Gastroesophageal sphincter (tissue), 3 donors: ENCODE measurements around the gene HAUS8.

Experiments
- CTCF ChIP-seq, 4 experiments: fragments of 200-600 bp in 2 of 4; fragments of 450-650 bp in 2 of 4; sonication (generic) in 1 of 4; IDR thresholded peaks; one replicate each; pipeline ENCODE4 v1.5.1; 2017 to 2019; ENCODE audit warnings: antibody characterized with exemption in 4 of 4, mild to moderate bottlenecking in 2 of 4, moderate library complexity in 2 of 4
- EP300 ChIP-seq: sonication (generic); formaldehyde crosslinking; IDR thresholded peaks from one replicate; pipeline ENCODE4 v1.6.1; 2017; ENCODE audit warnings: antibody characterized with exemption, mild to moderate bottlenecking
- POLR2A ChIP-seq, 2 donors: fragments of 450-650 bp; IDR thresholded peaks; one replicate each; pipeline ENCODE4 v1.6.1; 2017; ENCODE audit warnings: antibody characterized with exemption in 2 of 2, mild to moderate bottlenecking in 2 of 2, moderate library complexity in 1 of 2
- POLR2AphosphoS5 ChIP-seq: sonication (generic); formaldehyde crosslinking; IDR thresholded peaks from one replicate; pipeline ENCODE4 v1.6.1; 2017; ENCODE audit warnings: antibody characterized with exemption

DNA sequence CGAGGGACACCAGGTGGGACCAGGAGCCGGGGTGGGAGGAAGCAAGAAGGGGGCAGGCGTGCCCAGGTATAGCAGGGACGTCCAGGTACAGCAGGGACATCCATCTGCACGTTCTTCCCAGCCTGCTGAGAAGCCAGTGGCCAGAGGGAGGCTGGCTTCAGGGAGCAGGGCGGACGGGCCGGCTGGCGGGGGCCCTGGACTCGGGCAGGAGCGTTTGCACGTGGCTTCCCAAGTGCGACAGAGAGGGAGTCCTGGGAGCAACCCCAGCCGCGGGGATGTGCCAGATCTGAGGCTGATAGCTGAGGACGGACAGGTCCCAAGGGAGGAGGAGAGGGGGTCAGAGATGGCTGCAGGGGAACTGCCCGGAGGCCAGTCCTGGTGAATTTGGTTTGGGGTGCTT, 37.0 kb upstream of the HAUS8 start:
- TF ChIP-seq CTCF (IDR thresholded peaks at IDR 0.05) (no peak), POLR2AphosphoS5 (no peak), POLR2A (IDR thresholded peaks at IDR 0.05) (no peak), EP300 (no peak)
